Femur (tissue), 1 donor: ENCODE data around the gene NKRF.

Experiments used
- DNase-seq: peaks from one replicate; pipeline ENCODE4 v3.0.0-alpha.2; 2017

NKRF gene

DNA sequence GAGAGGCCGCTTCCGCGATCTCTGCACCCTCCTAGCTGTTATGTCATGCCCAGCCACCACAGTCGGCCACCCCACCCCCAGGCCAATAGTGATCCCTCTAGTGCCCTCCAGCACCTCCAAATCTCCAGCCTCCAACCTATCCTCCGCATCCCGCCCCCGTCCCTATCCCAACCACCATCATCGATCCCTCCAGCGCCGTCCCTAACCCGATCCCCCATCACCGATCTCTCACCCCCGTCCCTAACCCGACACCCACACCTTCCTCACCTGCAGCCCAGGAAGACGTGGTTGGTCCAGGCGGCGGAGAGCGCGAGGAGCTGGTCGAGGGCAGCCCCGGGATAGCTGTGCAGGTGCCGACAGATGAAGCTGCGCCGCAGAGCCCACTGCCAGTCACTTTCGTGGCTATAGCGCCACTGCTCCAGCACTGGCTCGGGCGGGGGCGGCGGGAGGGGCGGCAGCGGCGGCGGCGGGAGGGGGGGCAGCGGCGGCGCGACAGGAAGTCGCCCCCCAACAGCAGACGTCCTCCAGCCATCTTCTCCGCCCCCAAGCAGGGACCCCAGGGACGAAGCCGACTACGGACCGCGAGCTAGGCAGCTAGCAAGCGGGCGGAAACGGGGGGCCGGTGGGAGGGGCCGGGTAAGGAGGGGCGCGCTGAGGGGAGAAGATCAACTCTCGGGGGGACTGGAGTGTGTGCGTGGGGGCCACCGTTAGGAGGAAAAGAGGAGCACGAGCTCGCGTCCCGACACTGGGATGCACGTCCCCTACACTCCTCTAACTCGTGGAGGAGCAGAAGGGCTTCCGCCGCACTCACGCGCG is 552 bp downstream of the NKRF start:
- peak; percentile 58 for DNase-seq

DNA sequence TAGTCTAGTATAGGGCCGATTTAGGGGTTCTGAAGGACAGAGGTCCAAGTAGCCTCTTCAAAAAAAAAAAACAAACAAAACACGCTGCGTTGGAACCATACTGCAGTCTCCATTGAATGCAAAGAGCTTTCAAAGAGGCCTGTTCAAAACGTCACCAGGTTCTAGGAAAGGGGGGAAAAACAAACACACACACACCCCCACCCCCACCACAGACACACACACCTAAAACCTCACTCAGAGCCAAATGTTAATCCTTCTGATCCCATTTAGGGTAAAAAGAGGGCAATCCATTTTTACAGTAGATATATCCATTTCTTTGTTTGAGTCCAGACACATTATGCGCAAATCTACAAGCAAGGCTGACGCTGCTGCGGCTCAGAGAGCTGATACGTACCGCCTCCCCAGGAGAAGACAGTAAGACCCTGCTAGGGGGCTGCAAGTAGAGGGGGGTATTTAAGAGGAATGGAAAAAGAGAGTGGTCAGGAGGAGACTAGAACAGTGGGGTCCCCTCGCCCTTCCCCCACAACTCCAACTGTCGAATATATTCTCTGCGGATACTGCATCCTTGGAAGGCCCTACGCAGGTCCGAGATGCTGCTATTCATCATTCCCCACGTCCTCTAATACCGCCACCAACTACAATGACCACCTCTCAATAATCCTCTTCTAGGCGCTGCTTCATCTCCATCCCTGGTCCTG is 1.3 kb downstream of the NKRF start:
- DNase-seq = no peak

DNA sequence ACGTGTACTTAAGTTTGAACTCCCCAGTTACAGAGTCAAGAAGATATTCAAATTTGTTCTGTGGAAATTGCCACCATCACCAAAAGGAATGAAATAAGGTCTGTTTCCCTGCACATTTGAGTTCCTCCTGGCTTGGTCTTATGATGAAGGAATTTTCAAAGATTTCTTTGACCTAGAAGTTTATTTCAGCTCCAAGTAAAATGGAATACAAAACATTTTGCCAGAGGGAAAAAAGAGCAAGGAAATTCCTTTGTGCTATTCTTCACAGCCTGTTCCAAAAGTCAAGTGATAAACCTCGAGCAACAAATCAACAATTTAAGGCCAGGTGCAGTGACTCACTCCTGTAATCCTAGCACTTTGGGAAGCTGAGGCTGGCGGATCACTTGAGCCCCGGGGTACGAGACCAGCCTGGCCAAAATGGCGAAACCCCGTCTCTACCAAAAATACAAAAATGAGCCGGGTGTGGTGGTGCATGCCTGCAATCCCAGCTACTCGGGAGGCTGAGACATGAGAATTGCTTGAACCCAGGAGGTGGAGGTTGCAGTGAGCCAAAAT is 3.4 kb downstream of the NKRF start:
- no peak for DNase-seq

DNA sequence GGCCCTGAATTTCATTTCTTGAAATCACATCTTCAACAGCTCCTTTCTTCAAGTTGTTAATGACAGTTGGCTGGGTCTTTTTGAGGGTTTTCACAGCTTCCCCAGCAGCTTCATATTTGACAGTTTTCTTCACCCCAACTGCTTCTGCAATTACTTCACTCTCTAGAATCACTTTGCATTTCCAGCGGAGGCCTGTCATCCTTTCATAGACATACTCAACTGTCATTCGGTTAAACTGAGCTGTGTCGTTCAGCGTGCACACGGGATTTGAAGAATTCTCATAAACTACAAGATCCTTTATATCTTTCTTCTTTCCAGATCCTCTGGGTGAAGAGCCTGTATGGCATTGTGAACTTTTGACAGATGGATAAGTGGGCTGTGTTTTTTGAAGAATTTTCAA is 16.4 kb downstream of the NKRF start:
- no peak for DNase-seq

DNA sequence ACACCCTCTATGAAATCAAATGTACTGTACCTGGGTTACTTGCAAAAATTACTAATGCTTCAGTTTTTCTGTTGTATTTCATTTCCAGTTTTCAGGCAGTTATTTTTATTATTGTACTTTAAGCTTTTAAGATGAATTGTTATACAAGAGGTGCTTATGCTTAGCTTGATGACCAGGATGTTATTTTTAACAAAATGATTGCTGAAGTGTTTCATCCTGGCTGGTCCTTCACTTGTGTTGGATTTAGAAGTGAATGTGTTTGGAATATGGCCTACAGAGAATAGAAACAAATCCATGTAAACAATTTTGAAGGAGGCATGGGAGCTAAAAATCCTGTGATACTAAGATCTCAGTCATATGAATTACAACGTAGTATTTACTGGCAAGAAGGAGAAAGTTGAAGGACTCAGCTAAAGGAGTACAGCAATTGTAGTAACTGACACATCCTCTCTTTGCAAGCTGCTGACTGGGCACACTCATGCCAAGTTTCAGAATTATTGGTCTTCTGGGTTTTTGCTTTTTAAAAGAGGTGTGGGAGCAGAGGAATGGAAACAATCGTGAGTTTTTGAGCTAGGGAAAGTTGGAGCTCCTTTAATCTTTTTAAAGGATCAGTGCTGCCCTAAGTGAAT is 22.7 kb downstream of the NKRF start:
- DNase-seq = no peak

DNA sequence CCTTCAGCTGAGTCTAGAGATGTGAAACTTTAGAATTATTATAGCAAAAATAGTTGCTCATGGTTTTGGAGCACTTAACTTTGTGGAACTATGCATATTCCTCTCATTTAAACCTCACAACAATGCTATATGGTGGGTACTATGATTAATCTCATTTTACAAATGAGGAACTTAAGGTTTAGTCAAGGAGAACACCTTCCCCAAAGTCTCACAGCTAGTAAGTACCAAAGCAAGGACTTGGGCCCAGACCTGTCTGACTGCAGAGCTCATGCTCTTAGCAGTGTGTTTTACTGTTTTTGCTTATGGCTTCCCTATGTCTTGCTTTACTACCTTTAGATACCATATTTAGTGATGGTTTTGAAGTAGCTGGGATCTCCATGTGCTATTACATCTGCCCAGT is 26.8 kb downstream of the NKRF start:
- DNase-seq = no peak

DNA sequence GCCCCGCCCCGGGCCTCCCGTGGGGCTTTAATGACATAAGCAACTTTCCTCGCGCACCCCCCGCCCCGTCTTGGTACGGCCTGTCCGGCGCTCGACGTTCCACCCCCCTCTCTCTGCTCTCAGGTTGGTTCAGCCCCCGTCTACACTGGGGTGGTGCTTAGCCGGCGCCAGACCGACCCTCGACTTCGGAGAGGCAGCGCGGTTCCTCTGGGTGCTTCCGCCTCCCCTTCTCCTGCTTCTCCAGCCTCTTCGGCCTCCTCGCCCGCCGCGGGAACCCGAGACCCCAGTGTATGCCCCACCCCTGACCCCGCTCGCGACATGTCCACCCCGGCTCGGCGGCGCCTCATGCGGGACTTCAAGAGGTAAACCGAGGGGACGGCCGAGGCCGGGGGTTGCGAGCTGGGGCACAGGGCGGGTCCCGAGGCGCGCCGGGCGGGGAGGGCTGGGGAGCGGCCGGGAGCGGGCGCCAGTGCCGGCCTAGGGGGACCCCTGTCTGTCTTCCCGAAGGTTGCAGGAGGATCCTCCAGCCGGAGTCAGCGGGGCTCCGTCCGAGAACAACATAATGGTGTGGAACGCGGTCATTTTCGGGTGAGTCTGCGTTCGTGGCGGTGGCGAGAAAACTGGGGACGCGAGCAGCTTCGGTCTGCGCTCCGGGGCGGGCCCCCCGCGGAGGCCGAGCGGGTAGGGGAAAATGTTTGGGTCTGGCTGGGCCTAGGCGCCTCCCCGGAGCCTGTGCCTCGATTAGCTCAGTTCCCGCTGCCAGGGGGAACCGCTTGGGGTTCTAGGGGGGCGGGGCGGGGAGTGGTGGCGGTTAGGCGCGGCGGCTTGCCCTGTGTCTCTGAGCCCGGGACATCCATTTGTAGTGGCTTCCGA is 31.6 kb downstream of the NKRF start, which contains the start of gene UBE2A:
Gene UBE2A (plus strand): TSS at position 170 of the 873 bp plus-strand sequence. CDS start 149 bp downstream, at position 319.
- DNase-seq = peak; percentile 94

DNA sequence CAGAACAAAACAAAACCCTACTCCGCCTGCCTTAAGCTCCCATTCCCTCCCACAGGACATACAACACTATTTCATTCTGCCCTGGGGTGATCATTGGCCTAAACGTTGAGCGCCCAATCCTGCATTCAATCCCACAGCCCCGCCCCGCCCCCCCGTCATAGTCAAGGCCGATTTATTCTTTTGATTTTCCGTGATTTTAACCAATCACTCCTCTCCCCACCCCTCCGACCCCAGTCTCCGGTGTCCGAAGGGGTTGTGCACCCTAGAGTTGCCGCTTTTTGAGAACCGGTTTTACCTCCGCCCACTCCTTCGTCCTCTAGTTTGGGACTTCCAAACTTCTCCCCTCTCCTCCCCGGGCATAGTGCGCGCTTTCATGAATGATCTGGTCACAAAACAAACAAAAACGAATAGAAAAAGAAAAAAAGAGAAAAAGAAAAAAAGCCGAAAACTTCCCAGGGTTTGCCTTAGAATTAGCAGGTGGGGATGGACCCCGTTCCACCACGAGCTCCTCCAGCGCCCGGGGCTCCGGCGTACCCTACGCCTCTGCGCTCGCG is 32.3 kb downstream of the NKRF start:
- DNase-seq = peak; percentile 61

DNA sequence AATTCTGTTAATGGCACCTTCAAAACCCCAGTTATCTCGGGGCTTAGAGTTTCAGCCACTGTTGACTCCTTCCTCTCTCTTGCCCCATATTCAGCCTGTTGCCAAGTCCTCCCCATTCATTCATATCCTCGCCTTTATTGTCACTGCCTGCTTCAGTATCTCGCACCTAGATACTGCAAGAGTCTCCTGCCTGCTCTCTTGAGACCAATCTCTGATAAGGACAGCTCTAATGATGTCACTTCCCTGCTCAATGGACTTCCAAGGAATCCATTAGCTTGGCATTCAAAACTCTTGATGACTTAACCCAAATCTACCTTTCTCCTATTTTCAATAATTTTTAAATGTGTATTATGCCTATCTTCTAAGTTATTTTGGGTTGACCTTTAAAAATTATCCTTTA is 33.0 kb downstream of the NKRF start:
- no peak for DNase-seq

DNA sequence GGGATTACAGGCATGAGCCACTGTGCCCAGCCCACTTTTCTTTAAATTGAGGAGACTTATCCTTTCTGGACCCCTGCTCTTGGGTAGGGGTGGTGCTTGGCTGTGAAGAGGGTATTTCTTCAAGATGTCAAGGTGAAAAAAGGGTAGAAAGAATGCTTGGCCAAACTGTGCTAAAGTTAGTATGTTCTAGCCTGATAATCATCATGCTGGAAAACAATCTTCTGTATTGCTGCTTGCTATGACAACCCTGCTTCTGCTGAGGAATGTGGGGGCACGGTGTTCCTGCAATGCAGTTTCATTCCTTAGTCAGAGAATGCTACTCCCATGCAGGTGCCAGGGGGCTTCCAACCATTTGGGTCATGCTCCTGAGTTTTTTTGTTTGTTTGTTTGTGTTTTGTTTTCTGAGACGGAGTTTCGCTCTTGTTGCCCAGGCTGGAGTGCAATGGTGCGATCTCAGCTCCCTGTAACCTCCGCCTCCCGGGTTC is 35.8 kb downstream of the NKRF start:
- DNase-seq = no peak

DNA sequence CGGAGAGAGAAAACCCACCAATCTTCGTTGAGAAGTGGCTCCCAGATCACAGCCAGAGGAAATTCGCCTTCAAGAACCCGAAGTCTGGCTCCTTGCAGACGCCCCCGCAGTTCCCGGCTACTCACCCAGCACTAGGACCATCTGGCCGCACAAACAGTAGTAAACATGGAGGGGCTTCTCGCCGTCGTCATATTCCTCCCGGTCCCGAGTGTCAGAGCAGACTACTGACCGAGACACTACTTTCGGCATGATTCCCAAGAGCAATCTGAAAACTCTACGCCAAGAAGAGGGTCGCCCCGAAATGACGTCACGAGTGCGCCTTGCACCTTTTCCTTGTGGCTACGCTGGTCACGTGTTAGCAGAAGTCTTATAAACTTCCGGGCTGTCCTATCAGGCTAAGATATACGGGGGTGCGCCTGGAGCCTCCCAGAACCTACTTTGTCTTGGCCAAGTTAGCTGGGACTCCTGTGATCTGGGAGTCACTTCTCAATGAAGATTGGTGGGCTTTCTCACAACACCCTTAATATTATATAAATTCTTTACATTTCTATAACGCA is 41.0 kb downstream of the NKRF start, which contains the start of gene STEEP1:
Gene STEEP1 (minus strand): TSS at position 303 of the 557 bp plus-strand sequence. CDS start 54 bp downstream, at position 249.
- DNase-seq = peak; percentile 93

DNA sequence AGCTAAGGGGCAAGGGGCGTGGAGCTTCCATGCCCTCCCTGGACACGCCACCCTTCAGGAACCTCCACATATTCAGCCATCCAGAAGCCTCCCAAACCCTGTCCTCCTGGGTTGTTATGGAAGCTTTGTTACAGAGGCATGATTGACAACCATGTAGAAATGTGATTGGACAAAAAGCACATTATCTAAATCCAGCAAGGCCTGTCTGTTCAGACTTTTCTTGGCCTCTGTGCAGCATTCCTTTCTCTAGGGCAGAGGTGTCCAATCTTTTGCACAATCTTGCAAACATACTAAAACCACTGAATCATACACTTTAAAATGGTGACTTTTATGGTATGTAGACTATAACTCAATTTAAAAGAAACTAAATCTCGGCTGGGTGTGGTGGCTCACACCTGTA is 53.7 kb downstream of the NKRF start:
- no peak for DNase-seq

DNA sequence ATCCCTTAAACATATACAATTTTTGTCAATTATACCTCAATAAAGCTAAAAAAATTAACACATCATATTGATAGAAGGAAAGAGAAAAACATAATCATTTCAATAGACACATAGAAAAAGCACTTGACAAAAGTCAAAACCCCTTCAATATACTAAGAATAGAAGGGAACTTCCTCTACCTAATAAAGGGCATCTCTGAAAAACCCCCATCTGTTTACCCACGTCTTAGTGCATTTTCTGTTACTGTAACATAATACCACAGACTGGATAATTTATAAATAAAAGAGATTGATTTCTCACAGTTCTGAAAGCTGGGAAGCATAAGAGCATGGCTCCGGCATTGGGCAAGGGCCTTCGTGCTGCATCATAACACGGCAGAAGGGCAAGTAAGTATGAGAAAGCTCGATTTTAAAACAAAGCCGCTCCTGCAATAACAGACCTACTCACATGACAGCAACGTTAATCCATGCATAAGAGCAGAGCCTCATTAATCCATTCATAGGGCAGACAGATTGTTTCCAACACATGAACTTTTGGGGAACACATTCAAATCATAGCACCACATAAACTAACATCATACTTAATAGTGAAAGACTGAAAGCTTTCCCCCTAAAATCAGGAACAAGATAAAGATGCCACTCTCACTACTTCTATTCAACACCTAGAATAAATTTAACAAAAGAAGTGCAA is 56.8 kb downstream of the NKRF start:
- DNase-seq = no peak

DNA sequence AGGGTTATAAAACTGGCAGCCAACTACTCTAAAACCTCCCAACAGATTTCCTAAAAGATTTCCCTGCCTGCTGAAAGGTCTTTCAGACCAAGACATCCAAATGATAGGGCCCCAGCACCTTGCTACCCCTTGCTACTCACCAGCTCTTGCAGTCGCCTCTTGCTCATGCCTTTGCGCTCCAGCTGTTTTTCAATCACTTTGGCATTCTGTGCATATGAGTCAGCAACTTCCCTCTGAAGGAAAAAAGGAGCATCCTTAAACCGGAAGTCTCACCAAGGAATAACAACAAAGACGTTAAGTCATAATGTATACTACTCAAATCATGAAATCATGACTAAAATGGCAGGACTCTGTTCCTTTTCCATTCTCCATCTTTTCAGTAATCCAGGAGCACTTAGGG is 65.0 kb downstream of the NKRF start:
- no peak for DNase-seq

DNA sequence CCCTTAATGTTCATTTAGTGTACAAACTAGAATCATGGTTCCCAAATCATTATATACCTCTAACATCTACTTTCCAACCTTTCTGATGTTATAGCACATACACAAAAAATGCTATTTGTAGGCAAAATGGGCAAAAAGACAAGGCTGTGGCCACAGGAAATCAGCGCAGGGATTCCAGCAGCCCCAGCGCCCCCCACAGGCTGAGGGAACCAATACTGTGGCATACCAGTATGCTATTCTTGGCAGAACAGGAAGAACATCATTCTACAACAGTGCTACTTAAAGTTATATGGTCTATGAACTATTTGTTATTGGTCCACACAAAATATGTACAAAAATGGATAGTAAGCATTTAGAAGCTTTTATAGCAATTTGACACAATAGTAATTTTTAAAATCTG is 66.4 kb downstream of the NKRF start:
- no peak for DNase-seq
